Activated CD4-positive, alpha-beta T cell treated with anti-CD3 and anti-CD28 coated beads for 48 hours (primary cell): Measurements from ENCODE around the gene CEACAM21.

Experiments used
- DNase-seq: peaks from one replicate; pipeline ENCODE4 v3.0.0-alpha.2; 2020

Gene CEACAM21

DNA sequence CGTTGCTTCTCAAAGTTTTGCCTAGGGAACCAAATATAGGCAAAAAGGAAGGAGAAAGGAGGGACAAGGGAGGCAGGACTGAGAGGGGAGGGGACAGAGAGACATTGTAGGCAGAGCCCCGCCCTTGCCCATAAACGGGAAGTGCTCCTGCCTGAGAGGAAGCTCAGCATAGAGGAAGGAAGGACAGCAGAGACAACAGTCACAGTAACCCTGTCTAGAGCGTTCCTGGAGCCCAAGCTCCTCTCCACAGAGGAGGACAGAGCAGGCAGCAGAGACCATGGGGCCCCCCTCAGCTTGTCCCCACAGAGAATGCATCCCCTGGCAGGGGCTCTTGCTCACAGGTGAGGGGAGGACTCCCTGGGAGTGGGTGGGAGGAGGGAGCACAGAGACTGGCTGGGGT lies at the start of gene CEACAM21:
Gene CEACAM21 (plus strand): TSS at position 169 of the 400 bp plus-strand sequence. CDS start 109 bp downstream, at position 278.
- peak; percentile 71 for DNase-seq

DNA sequence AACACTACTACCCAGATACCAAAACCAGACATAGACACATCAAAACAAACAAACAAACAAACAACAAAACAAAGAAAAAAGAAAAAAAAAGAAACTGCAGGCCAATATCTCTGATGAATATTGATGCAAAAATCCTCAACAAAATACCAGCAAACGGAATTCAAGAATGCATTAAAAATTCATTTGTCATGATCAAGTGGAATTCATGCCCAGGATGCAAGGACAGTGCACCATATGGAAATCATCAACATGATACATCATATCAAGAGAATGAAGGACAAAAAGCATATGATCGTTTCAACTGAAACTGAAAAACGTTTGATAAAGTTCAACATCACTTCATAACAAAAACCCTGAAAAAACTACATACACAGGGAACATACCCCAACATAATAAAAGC lies 48.9 kb upstream of the CEACAM21 start:
- no peak for DNase-seq

DNA sequence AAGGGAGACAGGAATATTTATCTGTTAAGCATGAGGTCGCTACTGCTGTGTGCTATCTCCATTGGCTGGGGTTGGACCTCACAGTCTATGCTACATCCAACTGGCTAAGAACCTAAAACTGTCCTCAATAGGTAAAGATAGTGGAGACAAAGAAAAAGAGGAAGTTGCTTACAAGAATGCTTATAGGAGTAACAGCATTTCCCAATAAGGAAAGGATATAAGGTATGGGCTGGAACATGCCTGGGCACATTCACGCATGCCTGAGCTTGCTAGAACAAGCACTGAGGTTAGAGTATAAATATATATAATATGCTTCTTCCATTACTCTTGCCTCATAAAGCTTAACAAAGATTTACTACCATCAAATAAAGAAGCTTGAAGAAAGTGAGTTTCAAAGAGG lies 47.9 kb upstream of the CEACAM21 start:
- DNase-seq: no peak

DNA sequence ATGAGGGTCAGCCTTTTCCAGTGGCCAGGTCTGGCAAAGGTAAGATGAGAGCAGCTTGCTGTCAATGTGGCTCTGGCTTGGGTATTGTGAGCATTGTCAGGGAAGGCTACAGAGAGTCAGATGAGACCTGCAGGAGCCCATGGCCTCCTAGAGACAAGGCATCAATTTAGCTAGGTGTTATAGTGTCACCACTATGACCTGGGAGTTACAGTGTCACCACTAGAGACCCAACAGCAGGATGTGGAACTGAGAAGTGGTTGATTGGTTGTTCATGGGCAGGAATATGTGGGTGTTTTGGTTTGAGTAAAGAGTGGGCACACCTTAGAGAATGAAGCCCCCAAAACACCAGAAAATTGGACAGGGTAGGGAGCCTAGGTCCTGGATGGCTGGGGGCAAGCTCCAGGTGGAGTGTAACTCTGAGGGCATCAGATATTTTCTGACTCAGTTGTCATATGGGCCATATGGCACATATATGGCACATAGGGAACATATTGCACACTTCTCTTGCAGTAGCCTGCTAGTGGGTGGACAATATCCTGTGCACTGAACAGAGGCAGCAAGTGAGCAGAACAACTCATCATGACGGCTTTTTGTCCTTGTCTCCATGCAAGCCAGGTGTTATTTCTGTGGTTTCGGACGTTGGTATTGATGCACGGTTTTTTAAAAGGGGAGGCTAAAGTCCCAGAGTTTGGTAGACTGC lies 46.3 kb upstream of the CEACAM21 start:
- DNase-seq: no peak

DNA sequence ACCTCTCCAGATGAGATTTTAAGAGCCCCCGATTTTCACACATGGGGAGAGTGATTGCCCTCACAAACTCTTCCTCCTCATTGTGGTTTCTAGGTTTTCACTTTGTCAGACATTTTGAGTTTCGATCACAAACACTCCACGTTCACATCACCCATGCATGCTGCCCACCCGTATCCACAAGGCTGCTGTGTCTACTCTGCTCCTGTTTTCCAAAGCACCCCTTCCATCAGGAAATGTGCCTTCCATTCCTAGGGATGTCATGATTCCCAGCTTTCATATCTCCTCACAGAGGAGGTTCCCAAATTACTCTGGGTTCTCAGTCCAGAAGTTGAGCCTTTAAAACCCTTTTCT lies 45.8 kb upstream of the CEACAM21 start:
- DNase-seq: no peak

DNA sequence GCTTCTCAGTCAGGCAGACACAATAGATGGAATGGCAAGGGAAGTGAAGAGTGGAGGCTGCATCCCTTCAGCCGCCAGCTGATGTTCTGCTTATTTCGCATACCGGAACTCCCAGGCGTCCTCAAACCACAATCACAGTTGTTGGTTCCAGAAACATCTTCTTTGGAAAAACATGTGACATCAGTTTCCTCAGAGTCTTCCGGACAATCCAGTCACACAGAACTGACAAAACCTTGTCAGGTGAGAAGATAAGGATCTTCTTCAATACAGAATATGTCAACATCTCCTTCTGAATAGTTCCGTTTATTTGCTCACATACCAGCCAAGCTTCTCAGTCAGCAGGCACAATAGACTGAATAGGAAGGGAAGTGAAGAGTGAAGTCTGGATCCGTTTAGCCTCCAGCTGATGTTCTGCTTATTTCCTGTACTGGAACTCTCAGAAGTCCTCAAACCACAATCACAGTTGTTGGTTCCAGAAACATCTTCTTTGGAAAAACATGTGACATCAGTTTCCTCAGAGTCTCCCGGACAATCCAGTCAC lies 45.1 kb upstream of the CEACAM21 start:
- DNase-seq: no peak

DNA sequence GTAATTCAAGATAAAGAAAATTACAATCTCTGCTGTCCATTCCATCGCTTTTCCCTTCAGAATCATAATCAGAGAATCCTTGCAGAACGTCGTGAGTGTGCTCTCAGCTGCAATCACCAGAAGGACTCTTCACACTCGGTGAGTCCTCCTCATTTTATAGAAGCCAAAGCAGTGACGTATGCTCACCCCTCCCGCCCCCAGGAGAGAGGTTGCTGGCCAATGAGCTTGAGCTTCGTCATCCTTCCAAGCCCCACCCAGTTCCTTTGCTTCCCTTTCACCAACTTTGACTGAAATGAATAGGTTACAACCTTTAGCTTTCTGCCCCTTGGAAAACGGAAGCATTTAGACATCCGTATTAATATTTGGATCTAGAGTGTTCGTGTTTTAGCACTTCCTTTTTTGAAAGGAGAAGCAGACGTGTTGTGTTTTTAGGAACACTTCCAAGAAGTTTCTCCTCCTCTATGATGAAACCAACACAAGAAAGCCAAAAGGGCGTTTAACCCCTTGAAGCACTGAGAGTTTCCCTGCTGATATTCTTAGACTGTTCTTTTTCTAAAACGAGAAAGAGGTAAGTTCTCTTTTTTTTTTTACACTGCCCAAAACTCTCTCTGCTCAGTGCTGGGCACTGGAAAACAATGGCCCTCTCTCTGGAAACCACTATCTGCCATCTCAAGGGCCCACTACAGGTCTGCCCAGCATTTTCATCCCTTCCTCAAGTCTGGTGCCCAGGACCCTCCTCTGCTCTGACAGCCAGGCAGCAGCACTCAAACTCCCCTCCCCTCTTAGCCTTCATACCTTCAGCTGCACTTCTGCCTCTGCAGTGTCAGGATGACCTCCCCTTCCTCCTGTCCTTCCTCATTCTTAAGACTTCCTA lies 44.3 kb upstream of the CEACAM21 start:
- DNase-seq: peak; percentile 89

DNA sequence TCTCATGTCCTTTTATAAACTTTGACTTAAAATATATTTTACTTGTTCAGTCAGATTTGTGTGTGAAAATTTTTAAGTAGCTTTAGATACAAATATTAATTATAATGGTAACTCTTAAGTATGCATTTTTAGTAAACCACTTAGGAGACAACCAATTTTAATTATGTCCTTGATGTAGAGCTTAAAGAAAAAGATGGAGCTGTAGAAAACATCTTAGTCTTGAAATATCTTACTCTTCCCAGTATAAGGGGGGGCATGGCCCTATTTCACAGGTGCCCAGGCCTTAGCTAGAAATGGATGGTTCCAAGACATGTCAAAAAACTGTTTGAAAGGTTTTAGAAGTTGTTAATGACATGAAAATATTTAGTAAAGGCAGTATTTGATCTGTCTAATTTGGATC lies 43.4 kb upstream of the CEACAM21 start:
- no peak for DNase-seq

DNA sequence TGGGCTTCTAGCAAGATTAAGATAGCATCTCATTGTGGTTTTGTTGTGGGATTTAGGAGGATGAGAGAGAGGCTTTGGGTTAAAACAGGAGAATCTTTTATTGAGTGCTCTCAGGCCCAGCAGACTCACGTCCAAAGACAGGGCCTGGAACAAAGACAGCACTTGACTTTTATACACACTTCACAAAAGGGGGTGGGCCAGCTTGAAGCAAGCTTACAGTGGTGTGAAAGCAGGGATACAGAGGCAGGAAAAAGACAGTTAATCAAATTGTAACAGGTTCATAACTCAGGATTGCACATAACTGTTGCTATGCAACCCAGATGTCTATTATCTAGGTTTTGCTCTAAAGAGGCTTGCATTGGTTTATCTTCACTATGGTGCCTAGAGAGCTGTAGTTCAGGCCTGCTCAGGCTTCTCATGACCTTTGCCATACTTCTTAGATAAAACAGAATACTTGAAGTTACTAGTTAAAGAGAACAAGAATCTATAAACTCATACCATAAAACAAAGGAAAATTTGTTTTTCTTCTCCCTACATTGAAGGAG lies 42.2 kb upstream of the CEACAM21 start:
- no peak for DNase-seq

DNA sequence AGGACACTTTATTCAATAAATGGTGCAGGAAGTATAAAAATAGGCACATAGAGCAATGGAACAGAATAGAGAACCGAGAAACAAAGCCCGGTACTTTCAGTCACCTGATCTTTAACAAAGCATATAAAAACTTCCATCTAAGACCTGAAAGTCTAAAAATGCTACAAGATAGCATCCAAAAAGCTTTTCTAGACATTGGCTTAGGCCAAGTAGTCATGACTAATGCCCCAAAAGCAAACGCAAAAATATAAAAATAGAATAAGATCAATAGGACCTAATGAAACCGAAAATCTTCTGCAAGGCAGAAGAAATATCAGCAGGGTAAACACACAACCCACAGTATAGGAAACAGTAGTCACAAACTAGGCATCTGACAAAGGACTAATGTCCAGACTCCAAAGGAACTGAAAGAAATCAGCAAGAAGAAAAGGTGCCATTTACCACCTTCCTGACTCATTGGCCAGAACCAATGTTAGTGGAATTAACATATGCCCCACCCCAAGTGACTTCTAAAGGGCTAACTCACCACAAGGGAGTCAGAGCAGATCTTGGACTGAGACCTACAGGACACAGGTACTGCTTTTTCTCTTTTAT lies 40.8 kb upstream of the CEACAM21 start:
- no peak for DNase-seq

DNA sequence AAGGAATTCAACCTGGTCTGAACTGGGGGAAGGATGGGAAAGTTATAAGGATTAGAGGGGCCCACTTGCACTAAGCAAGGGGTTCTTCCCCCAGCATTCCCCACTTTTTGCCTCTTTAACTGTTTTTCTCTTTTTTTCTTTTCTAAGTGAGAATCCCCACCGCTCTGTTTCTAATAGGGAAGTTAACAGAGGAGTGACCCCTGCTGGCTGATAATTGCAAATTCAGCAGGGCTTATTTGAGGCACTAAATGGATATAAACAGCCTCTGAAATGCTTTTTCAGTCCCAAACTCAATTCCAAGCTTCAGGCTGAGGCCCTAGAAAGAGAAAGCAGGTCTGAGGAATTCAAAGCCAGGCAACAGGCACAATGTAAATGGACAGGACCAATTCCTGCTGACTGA lies 38.2 kb upstream of the CEACAM21 start:
- DNase-seq: peak; percentile 51

DNA sequence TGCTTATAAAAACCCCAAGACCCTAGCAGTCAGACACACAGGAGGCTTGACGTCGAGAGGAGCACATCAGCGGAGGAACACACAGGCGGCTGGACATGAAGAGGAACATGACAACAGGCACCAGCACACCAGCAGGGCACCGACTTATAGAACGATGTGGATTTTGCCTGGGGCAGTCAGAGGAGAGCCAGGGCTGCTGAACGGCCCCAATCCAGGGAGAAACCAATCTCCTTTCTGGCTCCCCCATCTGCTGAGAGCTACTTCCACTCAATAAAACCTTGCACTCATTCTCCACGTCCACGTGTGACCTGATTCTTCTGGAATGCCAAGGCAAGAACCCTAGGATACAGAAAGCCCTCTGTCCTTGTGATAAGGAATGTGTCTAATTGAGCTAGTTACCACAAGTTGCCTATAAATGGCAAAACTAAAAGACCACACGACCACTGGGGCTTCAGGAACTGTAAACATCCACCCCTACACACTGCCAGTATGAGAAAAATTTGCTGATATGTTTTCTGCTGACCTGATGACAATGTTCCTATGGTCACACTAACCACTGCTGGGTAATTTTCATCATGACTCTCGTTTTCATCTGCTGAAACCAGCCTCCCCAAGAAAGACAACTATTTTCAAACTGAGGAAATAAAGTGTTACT lies 35.8 kb upstream of the CEACAM21 start:
- DNase-seq: no peak

DNA sequence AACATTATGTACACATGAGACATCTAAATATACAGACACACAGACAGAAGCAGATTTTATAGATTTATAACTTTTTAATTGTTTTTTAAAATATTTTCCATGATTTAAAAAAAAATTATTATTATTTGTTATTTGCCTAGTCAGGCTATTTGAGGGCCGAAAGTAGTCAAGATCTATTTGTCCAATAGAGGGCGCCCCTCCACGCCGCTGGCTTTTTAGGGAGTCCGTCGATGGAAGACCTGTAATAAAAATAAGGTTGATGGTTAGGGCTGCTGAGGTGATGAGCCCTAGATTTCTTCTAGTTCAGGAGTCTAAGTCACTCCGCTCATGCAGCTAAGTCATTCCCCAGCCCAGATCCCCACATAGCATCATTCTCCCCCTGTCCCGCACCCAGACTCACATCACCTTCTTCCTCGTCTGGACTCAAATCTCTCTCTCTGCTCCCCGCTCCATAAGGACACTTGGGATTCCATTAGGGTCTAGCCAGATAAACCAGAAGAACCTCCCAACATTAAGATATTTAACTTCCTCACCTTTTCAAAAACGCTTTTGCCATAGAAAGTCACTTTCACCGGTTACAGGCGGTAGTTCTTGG lies 33.9 kb upstream of the CEACAM21 start:
- DNase-seq: peak; percentile 86

DNA sequence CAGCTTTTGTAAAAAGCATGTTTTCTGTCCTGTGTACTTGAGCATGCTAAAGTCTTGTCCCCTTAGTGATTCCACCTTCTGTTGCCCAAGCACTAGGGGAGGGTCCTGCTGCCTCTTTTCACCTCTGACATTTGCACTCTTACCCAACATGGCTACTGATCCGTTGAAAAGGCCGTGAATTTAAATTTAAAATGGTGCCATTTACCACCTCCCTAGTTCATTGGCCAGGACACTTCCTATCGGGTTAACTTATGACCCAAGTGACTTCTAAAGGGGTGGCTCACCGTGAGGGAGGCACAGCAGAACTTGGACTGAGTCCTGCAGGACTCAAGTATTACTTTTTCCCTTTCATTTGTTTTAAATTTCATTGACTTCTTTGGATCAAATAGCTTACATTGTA lies 33.3 kb upstream of the CEACAM21 start:
- DNase-seq: no peak

DNA sequence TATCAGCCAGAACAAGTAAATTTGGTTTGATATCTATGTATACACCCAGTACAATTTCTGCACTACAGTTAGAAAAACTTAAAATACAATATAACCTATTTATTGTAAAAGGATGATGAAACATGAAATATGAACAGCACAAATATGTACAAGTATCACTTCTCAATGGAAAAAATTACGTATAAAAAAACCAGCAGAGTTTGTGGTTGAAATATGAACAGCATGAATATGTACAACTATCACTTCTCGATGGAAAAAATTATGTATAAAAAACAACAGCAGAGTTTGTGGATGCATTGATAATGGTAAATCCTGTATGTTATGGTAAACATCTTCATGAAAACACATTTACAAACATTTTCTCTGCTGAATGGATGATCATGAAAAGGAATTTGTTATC lies 32.4 kb upstream of the CEACAM21 start:
- DNase-seq: no peak

DNA sequence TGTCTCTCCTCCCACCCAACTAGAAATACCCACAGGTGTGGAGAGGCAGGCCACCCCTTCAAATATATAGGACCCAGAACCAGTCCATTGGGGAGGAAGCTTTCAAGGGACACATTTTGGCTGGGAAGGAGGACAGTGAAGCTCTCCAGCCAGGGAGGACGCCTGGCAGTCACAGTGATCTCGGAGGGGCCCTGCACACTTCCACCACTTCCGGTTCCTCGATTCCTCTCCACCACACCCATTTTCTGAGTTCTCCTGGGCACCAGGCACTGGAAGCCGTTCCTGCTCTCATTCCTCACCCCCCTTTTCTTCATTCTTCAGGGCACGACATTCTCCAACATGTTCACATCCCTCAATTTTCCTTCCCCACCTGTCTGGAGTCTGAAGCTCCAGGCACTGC lies 30.4 kb upstream of the CEACAM21 start:
- DNase-seq: peak; percentile 54

DNA sequence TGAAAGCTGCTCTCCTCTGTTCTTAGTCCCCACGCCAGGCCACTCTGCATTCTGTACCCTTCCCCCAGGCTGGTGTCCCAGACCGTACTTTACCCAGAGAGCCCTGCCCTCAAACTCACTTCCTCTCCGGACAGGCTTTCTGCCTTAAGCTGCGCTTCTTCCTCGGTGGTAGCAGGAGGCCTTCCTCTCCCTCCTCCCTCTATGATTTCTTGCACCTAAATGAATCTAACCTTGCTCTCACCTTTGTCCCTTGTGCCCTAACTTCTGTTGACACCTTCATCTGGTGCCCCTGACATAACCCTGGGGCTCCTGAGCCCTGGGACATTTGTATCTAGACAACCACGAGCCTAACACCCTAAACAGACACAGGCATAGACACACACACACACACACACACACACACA lies 29.6 kb upstream of the CEACAM21 start:
- no peak for DNase-seq

DNA sequence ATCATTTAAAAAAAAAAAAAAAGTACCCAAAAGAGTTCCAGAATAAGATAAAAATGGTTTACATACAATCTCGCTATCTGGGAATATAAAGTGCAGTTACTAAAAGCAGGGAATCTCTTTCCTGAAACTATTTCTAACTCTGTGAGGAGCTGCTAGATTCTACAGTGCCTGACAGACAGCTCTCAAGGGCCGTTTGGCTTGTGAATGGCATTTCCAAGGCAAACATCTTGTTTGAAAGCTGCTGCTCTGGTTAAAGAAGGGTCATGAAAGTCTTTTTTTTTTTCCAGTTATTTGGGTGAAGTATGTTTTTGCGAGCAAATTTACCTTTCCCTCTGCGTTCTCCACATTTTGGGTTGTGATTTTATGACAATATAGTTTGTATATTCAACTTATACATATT lies 29.0 kb upstream of the CEACAM21 start:
- DNase-seq: no peak

DNA sequence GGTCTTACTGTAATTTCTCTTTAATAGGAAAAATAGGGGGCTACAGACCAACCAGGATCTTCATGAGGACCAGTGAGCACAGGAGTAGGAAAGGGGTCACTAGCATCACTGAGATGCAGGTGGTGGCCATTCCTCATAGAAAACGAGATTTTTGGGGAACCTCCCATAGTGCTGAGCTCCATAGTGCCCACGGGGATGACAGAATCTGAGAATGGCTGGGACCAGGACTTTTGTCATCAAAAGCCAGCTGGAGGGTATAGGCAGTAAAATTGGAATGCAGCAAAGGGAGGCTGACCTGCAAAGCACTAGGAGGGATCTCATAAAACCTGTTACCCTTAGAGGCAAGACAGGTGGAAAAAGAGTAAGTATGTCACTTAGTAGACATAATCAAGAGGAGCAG lies 28.4 kb upstream of the CEACAM21 start:
- no peak for DNase-seq

DNA sequence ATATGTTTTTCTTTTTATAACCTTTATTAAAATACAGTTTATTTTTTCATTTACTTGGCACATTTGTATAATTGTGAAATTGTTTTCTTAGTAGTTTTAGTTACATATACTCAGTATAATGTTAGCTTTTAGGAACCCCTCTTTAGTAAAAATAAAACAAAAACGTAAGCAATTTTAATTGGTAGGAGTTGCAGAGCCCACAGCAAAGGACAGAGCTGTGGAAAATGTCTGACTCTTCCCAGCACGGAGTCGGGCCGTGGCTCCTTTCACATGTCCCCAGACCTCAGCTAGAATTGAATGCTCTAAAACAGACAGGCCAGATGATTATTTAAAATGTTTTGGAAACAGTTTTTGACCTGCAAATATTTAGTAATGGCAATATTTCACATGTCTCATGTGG lies 27.9 kb upstream of the CEACAM21 start:
- DNase-seq: no peak

DNA sequence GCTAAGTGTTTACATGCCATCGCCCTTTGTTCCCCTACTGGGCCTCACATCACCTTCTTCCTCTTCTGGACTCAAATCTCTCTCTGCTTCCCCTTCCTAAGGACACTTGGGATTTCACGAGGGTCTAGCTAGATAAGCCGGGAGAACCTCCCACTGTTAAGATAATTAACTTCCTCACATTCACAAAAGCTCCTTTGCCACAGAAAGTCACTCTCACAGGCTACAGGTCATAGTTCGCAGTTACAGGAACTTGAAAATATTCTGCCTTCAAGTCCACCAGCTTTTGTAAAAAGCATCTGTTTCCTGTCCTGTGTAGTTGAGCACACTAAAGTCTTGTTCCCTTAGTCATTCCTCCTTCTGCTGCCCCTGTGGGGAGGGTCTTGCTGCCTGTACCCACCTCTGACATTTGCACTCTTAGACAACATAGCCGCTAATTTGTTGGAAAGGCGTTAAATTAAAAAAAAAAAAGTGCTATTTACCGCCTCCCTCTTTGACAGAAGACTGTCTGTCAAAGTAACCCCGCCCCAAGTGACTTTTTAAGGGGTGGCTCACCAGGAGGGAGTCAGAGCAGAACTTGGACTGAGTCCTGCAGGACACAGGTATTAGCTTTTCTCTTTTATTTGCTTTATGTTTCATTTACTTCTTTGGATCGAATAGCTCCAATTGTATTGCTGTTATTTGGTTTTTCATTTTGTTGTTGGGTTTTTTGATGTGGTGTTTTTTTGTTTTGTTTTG lies 26.8 kb upstream of the CEACAM21 start:
- DNase-seq: peak; percentile 82

DNA sequence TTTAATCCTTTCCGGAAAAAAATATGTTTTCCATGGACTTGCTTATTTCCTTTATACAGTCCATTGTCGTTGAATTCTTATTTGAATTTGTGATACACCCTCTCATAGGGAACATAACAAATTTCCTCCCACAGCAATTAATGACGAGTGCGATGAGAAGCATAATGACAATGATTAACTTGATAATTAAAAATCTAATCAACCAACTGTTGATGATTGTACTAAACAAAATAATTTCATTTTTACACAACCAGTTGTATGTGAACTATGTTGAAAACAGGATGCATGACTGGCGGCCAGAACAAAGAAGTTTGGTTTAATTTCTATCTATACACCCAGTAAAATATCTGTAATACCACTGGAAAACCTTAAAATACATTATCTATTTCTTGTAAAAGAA lies 26.1 kb upstream of the CEACAM21 start:
- DNase-seq: no peak
